Trophoblast cell (in vitro differentiated cells and primary cell): ENCODE measurements around the gene MYO16.
A peak's percentile ranks its signal among the peaks of the same experiment; 100 is the strongest.

Experiments used
- DNase-seq, 2 donors: peaks; one replicate each; pipeline ENCODE4 v3.0.0-alpha.2; 2016
- H2AFZ ChIP-seq: 2 replicates; pipeline ENCODE4 v1.6.1; 2013; ENCODE audit warnings: low read length, moderate library complexity, mild to moderate bottlenecking; ENCODE audit not compliant: insufficient read depth, poor library complexity
- H2AK5ac ChIP-seq: 2 replicates; pipeline ENCODE4 v1.6.1; 2013; ENCODE audit warnings: mild to moderate bottlenecking, low read length
- H2BK120ac ChIP-seq: 2 replicates; pipeline ENCODE4 v1.6.1; 2013; ENCODE audit warnings: low read length, mild to moderate bottlenecking, moderate library complexity; ENCODE audit not compliant: insufficient read depth, poor library complexity
- H2BK12ac ChIP-seq: 2 replicates; pipeline ENCODE4 v1.6.1; 2013; ENCODE audit warnings: mild to moderate bottlenecking, low read length, moderate library complexity
- H2BK5ac ChIP-seq: 2 replicates; pipeline ENCODE4 v1.6.1; 2013; ENCODE audit warnings: low read length, low read depth, moderate library complexity, mild to moderate bottlenecking; ENCODE audit not compliant: poor library complexity
- H3K14ac ChIP-seq: 2 replicates; pipeline ENCODE4 v1.6.1; 2013; ENCODE audit warnings: mild to moderate bottlenecking, low read length
- H3K18ac ChIP-seq: 2 replicates; pipeline ENCODE4 v1.6.1; 2013; ENCODE audit warnings: mild to moderate bottlenecking, low read length
- H3K23ac ChIP-seq: 2 replicates; pipeline ENCODE4 v1.6.1; 2013; ENCODE audit warnings: low read length
- H3K27ac ChIP-seq: 2 replicates; pipeline ENCODE4 v1.5.1; 2013; ENCODE audit warnings: low read depth, mild to moderate bottlenecking, inconsistent platforms, low read length, moderate library complexity
- H3K27me3 ChIP-seq: 2 replicates; pipeline ENCODE4 v1.6.1; 2013; ENCODE audit warnings: inconsistent platforms, mild to moderate bottlenecking, low read length, moderate library complexity; ENCODE audit not compliant: insufficient read depth
- H3K36me3 ChIP-seq, 2 experiments: 1 replicate in 1 of 2; 2 replicates in 1 of 2; pipeline ENCODE4 v1.6.1; 2013; ENCODE audit warnings: low read length in 2 of 2, mild to moderate bottlenecking in 2 of 2, moderate library complexity in 1 of 2; ENCODE audit not compliant: insufficient read depth in 2 of 2, control insufficient read depth in 1 of 2
- H3K4ac ChIP-seq: 2 replicates; pipeline ENCODE4 v1.6.1; 2013; ENCODE audit warnings: low read depth, mild to moderate bottlenecking, low read length, moderate library complexity
- H3K4me1 ChIP-seq, 2 experiments: 1 replicate in 1 of 2; 2 replicates in 1 of 2; pipeline ENCODE4 v1.6.1; 2013; ENCODE audit warnings: low read length in 2 of 2, mild to moderate bottlenecking in 2 of 2, moderate library complexity in 1 of 2; ENCODE audit not compliant: insufficient read depth in 2 of 2, control insufficient read depth in 1 of 2
- H3K4me2 ChIP-seq: 2 replicates; pipeline ENCODE4 v1.6.1; 2013; ENCODE audit warnings: inconsistent platforms, mild to moderate bottlenecking, low read length, moderate library complexity
- H3K4me3 ChIP-seq: 2 replicates; pipeline ENCODE4 v1.5.1; 2013; ENCODE audit warnings: mild to moderate bottlenecking, low read depth, low read length, inconsistent platforms
- H3K79me1 ChIP-seq: one replicate; pipeline ENCODE4 v1.6.1; 2013; ENCODE audit warnings: low read length
- H3K79me2 ChIP-seq: 2 replicates; pipeline ENCODE4 v1.6.1; 2013; ENCODE audit warnings: low read length, mild to moderate bottlenecking; ENCODE audit not compliant: control insufficient read depth, insufficient read depth, poor library complexity
- H3K9ac ChIP-seq: 2 replicates; pipeline ENCODE4 v1.6.1; 2013; ENCODE audit warnings: mild to moderate bottlenecking, low read length
- H3K9me3 ChIP-seq: 2 replicates; pipeline ENCODE4 v1.6.1; 2013; ENCODE audit warnings: low read depth, mild to moderate bottlenecking, control low read depth, inconsistent platforms, low read length; ENCODE audit not compliant: insufficient read depth
- H4K12ac ChIP-seq: 2 replicates; pipeline ENCODE4 v1.6.1; 2013; ENCODE audit warnings: low read depth, mild to moderate bottlenecking, low read length, moderate library complexity
- H4K8ac ChIP-seq: 2 replicates; pipeline ENCODE4 v1.6.1; 2013; ENCODE audit warnings: low read depth, mild to moderate bottlenecking, low read length, moderate library complexity
- H4K91ac ChIP-seq: one replicate; pipeline ENCODE4 v1.6.1; 2013; ENCODE audit warnings: low read depth, mild to moderate bottlenecking, low read length, moderate library complexity
- WGBS: extraction: QIAGEN DNeasy Blood & Tissue Kit; methylation state at CpG from one replicate; pipeline ENCODE4 v1.1.7; 2013; ENCODE audit warnings: missing lambda C conversion rate; ENCODE audit not compliant: insufficient read length, insufficient coverage; ENCODE audit errors: extremely low coverage; 5-methylcytosine and 5-hydroxymethylcytosine counted together

Gene MYO16

DNA sequence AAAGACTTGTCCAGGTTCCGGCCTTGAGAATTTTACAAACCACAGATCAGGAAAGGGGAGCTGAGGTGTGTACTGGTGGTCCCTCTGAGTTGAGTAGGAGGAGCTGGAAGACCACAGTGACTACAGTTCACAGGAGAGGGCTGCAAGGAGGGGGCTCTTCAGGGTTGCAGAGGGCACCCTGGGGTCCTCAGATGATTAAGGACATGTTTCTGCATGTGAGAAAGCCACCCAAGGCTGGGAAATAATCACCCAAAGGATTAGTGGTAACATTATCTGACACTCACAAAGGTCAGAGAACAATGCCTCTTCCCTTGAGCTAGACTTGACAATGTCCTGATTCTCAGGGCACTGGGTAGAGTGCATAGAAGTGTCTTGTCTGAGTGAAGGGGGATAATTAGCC is 616.6 kb downstream of the MYO16 start:
- Histone ChIP-seq H3K14ac (peak overlapping the region; percentile 74), H3K36me3 (no peaks in the 10 kb centered on the region), H2BK120ac (peak overlapping the region; percentile 79), H3K4me2 (no peak overlapping the region), H3K4ac (peak overlapping the region; percentile 10), H3K9ac (no peak overlapping the region), H3K27me3 (no peaks in the 10 kb centered on the region), H2AK5ac (peak overlapping the region; percentile 29), H4K91ac (peak overlapping the region; percentile 47), H2BK12ac (peak overlapping the region; percentile 92), H3K79me2 (no peaks in the 10 kb centered on the region), H3K9me3 (no peaks in the 10 kb centered on the region), H2BK5ac (peak overlapping the region; percentile 73), H3K23ac (no peak overlapping the region), H3K18ac (no peak overlapping the region), H3K79me1 (peaks cover 16% of the 10 kb centered on the region), H3K4me1 (peaks cover 0 to 8% of the 10 kb centered on the region in 2 experiments), H3K27ac (peak overlapping the region; percentile 47), H2AFZ (no peak overlapping the region), H3K4me3 (no peak overlapping the region), H4K8ac (peak overlapping the region; percentile 35), H4K12ac (no peak overlapping the region)
- WGBS, result no CpG with 5 or more reads among the region's 1 CpG
- DNase-seq, result no peak

DNA sequence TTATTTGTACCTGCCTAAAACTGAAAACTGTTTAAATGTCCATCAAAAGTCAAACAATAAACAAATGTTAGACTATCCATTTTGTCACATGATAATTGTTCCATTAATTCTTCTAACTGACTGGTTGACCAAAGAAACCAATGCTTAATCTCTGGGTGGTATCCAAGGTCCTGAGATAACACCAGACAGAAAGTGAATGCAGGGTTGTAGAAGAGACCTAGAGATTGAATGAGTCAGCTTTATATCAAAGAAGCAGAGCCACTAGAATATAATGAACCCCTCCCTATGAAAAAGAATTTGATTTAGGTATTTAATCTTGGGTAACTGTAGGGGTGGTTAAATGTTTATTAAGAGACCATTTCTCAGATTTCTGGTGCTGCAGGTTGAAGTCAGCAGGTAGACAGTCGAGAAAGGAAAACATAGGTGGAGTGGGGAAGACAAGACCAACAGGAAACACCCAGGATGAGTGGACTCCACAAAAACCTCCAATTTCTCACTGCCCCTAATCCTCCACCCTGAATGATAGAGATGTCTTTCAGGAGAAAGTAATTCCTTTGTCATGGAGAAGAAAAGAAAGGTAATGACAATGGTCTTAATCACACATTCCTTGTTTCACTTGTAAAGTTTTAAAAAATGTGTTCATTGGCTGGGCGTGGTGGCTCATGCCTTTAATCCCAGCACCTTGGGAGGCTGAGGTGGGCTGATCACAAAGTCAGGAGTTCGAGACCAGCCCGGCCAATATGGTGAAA is 620.5 kb downstream of the MYO16 start:
- H3K14ac ChIP-seq, result no peak overlapping the region
- no peak overlapping the region for H3K9ac ChIP-seq
- H3K4ac ChIP-seq, result no peak overlapping the region
- no peaks in the 10 kb centered on the region for H3K9me3 ChIP-seq
- no peak overlapping the region for H3K27ac ChIP-seq
- no peak overlapping the region for H3K4me2 ChIP-seq
- H3K36me3 ChIP-seq, result no peaks in the 10 kb centered on the region
- H3K18ac ChIP-seq, result no peak overlapping the region
- no peak overlapping the region for H4K12ac ChIP-seq
- WGBS, result no CpG with 5 or more reads among the region's 4 CpGs
- no peak for DNase-seq
- peaks cover 11% of the 10 kb centered on the region for H3K79me1 ChIP-seq
- no peak overlapping the region for H3K23ac ChIP-seq
- no peak overlapping the region for H2BK120ac ChIP-seq
- H2BK5ac ChIP-seq, result no peak overlapping the region
- no peak overlapping the region for H2BK12ac ChIP-seq
- H3K4me3 ChIP-seq, result no peak overlapping the region
- H3K4me1 ChIP-seq, result peaks cover 3 to 7% of the 10 kb centered on the region in 2 experiments
- no peak overlapping the region for H2AK5ac ChIP-seq
- H4K91ac ChIP-seq, result no peak overlapping the region
- H4K8ac ChIP-seq, result no peak overlapping the region
- H2AFZ ChIP-seq, result no peak overlapping the region
- H3K79me2 ChIP-seq, result no peaks in the 10 kb centered on the region
- no peaks in the 10 kb centered on the region for H3K27me3 ChIP-seq

DNA sequence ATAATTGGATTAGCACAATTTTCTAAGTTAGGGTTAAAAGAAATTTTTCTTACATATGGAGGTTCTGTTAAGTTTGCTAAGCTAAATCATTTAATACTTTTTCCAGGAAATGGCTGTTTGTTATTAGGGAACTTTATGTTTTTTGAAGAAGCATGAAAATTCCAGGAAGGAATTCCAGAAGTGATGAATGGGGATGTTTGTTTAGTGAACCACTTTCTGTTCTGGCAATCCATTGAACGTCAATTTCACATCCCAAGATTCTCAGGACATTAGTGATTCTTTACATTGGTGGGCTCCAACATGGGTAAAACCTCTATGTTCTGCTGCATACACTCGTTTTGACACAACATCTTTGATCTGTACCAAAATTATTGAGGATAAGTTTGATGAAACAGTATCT is 622.5 kb downstream of the MYO16 start:
- no peak overlapping the region for H2BK5ac ChIP-seq
- no peak overlapping the region for H3K4me2 ChIP-seq
- H4K91ac ChIP-seq, result no peak overlapping the region
- H2BK12ac ChIP-seq, result no peak overlapping the region
- H3K18ac ChIP-seq, result no peak overlapping the region
- H3K4me1 ChIP-seq, result peaks cover 3% of the 10 kb centered on the region in 2 experiments
- H3K4me3 ChIP-seq, result no peak overlapping the region
- no peak overlapping the region for H2AFZ ChIP-seq
- H4K12ac ChIP-seq, result no peak overlapping the region
- DNase-seq, result no peak
- no peaks in the 10 kb centered on the region for H3K9me3 ChIP-seq
- H3K36me3 ChIP-seq, result no peaks in the 10 kb centered on the region
- H3K79me2 ChIP-seq, result no peaks in the 10 kb centered on the region
- no CpG with 5 or more reads among the region's 2 CpGs for WGBS
- H2BK120ac ChIP-seq, result no peak overlapping the region
- H3K9ac ChIP-seq, result no peak overlapping the region
- no peak overlapping the region for H4K8ac ChIP-seq
- H2AK5ac ChIP-seq, result no peak overlapping the region
- peaks cover 10% of the 10 kb centered on the region for H3K79me1 ChIP-seq
- no peaks in the 10 kb centered on the region for H3K27me3 ChIP-seq
- H3K4ac ChIP-seq, result no peak overlapping the region
- no peak overlapping the region for H3K14ac ChIP-seq
- no peak overlapping the region for H3K27ac ChIP-seq
- H3K23ac ChIP-seq, result no peak overlapping the region

DNA sequence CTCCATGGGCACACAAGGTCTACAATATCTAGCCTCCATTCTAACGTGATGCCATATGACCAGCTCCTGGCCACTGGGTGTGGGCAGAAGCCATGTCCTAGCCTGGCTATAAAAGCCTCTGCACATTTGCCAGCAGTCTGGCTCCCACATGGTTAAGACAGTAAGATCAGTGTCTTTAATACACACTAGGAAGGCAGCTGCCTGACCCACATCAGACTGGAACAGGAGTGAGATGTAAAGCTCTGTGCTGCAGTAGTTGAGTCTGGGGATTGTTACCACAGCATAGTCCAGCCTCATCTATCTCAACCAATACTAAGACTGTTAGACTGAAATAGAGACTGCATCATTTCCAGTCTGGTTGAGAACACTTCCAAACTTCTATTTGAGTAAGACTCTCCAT is 623.9 kb downstream of the MYO16 start:
- Histone ChIP-seq H3K79me1 (peaks cover 15% of the 10 kb centered on the region), H3K27me3 (no peaks in the 10 kb centered on the region), H3K18ac (no peak overlapping the region), H3K4ac (no peak overlapping the region), H4K12ac (no peak overlapping the region), H3K9me3 (no peaks in the 10 kb centered on the region), H3K79me2 (no peaks in the 10 kb centered on the region), H4K8ac (no peak overlapping the region), H3K9ac (no peak overlapping the region), H2BK5ac (no peak overlapping the region), H2BK120ac (peak overlapping the region; percentile 10), H3K27ac (no peak overlapping the region), H2BK12ac (peak overlapping the region; percentile 13), H4K91ac (peak overlapping the region; percentile 38), H3K4me1 (peaks cover 3 to 5% of the 10 kb centered on the region in 2 experiments), H3K36me3 (no peaks in the 10 kb centered on the region), H2AFZ (no peak overlapping the region), H3K14ac (peak overlapping the region; percentile 53), H3K4me3 (no peak overlapping the region), H3K4me2 (no peak overlapping the region), H2AK5ac (peak overlapping the region; percentile 10), H3K23ac (no peak overlapping the region)
- no CpG with 5 or more reads among the region's 1 CpG for WGBS
- DNase-seq, result no peak
